M059J (cell line): ENCODE data around the gene B3GAT2. TPM values are rescaled to one million over a fixed set of nuclear protein-coding genes. Genes with fewer than 3 reads are reported as not detected.
"Not testable (repeated sequence)": the region's sequence is repeated elsewhere in the genome, so short reads cannot be mapped to it uniquely, and the experiment has no call there.

Source experiments
- DNase-seq: peaks from one replicate; pipeline ENCODE4 v3.0.0-alpha.2; 2012; ENCODE audit warnings: low read depth
- total RNA-seq: library from RNA; depleted of rRNA; stranded (reverse); fragments of >200 nt; shearing (Covaris generic); gene quantifications from 2 replicates; pipeline ENCODE4 v1.2.3, GENCODE V29; 2014; rRNA removed

The B3GAT2 gene, protein sequence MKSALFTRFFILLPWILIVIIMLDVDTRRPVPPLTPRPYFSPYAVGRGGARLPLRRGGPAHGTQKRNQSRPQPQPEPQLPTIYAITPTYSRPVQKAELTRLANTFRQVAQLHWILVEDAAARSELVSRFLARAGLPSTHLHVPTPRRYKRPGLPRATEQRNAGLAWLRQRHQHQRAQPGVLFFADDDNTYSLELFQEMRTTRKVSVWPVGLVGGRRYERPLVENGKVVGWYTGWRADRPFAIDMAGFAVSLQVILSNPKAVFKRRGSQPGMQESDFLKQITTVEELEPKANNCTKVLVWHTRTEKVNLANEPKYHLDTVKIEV
- total RNA-seq = not detected in 2 replicates

DNA sequence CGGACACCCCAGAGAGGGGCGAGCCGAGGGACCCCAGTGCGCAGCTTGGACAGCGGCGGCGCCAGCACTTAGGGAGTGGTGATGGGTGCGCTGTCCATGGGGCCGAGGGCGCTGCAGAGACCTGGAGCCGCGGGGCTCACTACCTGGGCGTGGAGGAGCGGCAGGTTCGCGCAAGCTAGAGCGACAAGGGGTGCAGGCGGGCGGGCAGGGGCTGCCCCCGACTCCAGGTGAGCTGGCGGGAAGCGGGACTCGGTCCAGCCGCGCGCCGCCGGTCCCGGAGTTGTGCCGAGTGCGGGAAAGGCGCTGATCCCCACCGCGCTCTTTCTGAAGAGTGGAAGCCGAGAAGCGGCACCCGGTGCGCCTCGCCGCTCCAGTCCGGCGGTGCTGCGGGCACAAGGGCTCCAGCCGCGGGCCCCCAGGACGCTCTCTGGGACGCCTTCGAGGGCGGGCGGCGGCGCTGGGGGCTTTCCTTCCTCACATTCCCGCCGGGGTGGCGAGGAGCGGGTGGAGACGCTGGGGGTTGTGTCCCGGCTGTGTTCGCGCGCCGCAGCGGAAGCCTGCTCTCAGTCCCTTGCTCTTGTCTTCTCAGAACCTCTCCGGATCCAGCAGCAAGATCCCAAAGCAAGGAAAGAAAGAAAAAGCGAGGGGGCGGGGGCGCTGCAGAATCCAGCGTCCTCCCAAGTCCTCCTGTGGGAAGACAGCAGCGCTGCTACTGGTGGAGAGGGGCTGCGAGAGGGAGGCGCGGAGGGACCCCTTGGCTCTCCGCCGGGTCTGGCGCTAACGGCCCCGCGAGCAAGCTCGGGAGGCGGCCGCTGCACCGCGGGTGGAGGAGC lies at the start of gene B3GAT2:
B3GAT2 (minus strand) TSS at position 610 of the 833 bp plus-strand sequence. CDS start 631 bp downstream, outside the sequence.
- no peak for DNase-seq

DNA sequence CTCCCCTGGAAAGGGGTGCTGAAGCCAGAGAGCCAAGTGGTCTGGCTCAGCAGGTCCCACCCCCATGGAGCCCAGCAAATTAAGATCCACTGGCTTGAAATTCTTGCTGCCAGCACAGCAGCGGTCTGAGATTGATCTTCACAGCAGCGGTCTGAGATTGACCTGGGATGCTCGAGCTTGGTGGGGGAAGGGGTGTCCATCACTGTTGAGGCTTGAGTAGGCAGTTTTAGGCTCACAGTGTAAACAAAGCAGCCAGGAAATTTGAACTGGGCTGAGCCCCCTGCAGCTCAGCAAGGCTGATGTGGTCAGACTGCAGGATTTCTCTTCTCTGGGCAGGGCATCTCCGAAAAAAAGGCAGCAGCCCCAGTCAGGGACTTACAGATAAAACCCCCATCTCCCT lies 41.3 kb upstream of the B3GAT2 start:
- DNase-seq = no peak

DNA sequence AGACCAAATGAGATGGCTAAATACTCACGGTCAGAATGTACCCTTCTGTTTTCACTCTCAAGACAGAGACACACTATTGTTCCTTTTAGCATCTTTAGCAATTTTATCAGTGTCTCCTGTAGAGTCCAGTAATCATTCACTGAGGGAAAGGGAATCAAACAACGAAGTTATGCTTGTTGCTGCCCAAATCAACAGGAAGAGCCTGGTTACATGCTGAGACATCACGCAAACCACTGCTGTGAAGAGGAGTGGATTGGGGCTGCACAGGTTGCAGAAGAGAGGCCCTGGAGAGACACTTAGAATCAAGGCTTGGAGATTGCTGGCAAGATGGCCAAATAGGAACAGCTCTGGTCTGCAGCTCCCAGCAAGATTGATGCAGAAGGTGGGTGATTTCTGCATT lies 40.5 kb upstream of the B3GAT2 start:
- DNase-seq = no peak

DNA sequence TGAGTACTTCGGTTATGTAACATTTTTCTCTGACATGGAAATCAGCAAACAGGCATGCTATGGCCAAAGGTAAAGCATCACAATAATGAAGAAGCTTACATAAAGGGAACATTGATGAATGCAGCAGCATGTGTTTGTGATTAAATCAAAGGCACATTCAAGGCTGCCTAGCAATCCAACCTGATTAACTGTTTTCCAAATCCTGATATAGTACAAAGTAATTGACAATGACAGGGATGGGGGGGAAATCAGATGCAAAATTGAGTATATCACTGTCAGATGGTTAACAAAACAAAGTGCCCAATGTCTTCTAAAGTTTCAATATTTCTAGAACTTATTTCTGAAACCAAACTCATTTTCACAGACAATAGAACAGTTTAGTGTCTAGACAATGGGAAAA lies 39.2 kb upstream of the B3GAT2 start:
- no peak for DNase-seq

DNA sequence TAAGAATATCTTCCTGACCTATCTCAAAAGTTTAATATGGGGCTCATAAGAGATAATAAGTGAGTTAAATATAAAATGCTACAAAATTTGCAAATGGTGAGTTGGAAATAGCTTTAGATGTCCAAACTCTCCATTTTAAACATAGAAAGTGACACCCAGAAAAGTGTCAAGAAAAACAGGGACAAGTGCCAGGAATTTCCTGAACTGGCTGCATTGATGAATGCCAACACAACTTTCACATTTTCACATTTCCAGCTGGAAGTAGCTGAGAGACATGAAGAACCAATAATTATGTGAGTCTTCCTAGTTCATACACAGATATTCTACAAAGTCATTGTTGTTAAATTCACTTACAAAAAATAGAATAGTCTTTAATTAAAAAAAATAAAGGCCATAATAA lies 38.6 kb upstream of the B3GAT2 start:
- DNase-seq = no peak

DNA sequence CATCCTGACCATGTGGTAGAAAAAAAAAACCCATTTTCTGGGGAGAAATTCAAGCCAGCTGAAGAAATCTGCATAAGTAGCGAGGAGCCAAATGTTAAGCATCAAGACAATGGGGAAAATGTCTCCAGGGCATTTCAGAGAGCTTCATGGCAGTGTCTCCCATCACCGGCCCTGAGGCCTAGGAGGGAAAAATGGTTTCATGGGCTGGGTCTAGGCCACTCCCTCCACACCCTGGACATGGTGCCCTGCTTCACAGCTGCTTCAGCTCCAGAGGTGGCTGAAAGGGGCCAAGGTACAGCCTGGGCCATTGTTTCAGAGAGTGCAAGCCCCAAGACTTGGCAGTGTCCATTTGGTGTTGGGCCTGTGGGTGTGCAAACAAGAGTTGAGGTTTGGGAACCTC lies 34.4 kb upstream of the B3GAT2 start:
- DNase-seq = no peak

DNA sequence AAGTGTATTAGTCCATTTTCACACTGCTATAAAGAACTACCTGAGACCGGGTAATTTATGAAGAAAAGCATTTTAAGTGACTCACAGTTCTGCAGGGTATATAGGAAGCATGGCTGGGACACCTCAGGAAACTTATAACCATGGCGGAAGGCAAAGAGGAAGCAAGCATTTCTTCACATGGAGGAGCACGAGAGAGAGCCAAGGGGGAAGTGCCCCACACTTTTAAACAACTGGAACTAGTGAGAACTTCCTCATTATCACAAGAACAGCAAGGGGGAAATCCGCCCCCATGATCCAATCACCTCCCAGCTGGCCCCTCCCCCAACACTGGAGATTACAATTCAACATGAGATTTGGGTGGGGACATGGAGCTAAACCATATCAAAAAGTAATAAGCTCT lies 28.3 kb upstream of the B3GAT2 start:
- no peak for DNase-seq

DNA sequence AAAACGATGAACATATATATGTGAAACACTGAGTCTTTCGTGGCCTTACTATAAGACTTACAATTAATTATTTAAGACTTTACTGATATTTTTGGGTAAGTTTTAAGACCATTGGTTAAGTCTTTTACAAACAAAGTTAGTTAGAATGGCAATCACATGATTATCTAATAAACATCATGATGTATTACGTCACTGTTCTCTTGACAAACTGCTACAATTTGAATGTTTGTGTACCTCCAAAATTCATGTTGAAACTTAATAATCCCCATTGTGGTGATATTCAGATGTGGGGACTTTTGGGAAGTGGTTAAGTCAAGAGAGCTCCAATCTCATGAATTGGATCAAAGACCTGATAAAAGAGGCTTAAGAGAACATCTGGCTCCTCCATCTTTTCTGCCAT lies 25.9 kb upstream of the B3GAT2 start:
- no peak for DNase-seq

DNA sequence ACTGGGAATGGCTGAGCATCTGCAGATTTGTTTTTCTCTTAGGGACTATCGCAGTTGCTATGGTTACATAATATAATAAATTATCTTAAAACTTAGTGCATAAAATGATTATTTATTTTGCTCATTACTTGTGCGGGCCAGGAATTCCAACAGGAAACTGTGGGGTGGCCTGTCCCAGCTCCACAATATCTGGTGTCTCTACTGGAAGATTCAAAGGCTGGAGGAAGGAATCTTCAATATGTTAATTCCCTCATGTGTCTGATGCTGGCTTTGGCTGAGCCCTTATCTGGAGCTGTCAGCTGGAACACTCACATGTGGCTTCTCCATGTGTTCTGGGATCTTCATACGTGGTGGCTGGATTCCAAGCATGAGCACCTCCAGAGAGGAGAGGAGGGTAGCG lies 23.9 kb upstream of the B3GAT2 start:
- DNase-seq = no peak

DNA sequence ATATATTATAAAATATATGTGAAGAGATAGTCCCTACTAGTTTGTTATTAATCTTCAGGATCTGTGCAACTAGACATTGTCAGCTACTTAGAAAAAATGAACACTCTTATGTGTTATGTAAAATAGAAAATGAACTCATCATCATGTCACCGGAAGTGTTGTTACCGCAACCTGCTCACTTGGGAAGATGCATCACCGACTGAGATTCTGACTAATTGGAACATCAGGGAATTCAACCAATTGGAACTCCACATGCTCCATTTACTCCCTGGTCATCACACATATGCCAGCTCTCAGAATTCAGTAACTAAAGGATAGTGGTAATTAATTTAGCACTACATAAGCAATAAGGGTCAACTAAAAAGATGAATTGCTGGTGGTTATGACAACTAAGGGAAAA lies 16.7 kb upstream of the B3GAT2 start:
- peak; percentile 76 for DNase-seq

DNA sequence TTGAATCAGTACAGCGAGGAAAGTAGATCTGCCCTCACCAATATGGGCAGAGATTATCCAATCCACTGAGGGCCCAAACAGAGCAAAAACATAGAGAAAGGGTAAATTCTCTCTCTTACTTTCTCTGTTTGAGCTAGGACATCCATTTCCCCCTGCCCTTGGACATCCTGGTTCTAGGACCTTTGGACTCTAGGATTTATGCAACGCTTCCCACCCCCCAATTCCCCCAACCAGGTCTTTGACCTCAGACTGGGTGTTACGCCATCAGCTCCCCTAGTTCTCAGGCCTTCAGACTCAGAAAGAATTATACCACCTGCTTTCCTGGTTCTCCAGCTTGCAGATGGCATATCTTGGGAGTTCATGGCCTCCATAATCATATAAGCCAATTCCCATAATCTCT lies 10.2 kb upstream of the B3GAT2 start:
- DNase-seq = no peak

DNA sequence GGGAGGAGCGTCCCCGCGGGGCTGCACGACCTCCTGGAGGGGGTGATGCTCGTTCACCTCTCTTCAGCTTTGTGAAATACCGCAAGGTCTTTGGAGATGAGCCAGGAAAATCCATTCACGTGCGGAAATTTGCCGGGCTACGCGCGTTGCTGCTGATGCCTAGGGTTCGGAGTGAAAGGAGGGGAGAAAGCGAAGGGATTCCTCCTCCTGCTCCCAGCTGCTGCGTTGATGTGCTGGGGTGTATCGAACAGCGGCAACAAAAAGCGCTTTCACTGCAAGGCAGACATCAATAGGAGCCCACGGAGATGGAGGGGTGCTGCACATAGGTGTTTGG lies 391 bp upstream of the B3GAT2 start:
- no peak for DNase-seq

DNA sequence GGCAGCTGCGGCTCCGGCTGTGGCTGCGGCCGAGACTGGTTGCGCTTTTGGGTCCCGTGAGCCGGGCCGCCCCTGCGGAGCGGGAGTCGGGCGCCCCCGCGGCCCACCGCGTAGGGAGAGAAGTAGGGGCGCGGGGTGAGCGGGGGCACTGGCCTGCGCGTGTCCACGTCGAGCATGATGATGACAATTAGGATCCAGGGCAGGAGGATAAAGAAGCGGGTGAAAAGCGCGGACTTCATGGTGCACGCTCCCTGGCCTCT lies 739 bp downstream of the B3GAT2 start:
- no peak for DNase-seq

DNA sequence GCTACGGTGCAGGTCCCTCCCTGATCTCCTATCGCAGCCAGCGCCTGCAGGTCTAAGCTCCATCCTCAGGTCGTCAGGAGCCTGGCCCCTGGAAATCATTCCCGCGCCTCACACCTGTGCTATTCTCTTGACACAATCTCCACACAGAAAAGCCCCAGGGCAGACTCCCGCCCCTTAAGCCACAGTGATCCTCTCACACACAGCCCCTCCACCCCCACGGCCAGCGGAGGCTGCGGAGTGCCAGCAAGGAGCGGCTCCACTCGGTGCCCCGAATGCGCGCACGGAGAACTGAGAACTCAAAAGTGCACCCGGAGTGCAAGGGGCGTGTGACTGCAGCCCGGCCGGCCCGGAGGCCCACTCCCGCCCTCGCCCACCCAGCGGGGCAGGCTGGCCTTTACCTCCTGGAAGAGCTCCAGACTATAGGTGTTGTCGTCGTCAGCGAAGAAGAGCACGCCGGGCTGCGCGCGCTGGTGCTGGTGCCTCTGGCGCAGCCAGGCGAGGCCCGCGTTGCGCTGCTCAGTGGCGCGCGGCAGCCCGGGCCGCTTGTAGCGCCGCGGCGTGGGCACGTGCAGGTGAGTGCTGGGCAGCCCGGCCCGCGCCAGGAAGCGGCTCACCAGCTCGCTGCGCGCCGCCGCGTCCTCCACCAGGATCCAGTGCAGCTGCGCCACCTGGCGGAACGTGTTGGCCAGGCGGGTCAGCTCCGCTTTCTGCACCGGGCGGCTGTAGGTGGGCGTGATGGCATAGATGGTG lies 1.2 kb downstream of the B3GAT2 start:
- peak; percentile 75 for DNase-seq

DNA sequence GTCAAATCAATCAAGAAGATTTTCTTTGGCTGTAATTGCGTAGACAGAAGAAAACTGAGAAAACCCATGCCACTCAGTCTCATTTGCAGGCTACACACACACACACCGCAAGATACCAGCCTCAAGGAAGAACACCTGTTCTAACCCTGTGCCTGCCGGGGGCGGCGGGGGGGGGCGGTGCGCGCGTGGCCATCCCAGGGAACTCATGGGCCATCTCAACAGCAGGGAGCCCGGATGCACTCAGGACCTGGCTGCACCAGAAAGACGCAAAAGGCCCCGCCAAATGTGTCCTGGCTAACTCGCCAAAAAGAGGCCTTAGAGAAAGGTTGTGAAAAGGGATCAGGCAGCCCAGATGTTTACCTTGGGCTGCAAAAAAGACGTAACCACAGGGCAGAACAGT lies 2.1 kb downstream of the B3GAT2 start:
- DNase-seq = no peak

DNA sequence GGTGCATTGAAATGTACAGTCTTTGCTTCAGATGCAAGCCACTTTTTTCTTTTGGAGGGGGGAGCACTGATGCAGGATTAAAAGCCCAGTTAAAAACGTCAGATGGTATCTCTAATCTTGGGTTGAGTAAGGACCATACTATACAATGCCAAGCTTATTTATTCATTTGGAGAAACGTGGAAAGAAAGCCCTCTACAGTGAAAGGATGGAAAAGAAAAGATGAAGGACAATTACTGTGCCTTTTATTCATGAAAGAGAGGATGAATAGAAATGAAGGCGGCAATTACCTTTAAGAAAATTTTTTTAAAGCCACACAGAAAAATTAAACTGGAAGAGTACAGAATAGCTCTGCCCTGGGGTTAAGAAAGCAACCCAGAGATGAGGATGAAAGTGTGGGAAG lies 2.7 kb downstream of the B3GAT2 start:
- no peak for DNase-seq

DNA sequence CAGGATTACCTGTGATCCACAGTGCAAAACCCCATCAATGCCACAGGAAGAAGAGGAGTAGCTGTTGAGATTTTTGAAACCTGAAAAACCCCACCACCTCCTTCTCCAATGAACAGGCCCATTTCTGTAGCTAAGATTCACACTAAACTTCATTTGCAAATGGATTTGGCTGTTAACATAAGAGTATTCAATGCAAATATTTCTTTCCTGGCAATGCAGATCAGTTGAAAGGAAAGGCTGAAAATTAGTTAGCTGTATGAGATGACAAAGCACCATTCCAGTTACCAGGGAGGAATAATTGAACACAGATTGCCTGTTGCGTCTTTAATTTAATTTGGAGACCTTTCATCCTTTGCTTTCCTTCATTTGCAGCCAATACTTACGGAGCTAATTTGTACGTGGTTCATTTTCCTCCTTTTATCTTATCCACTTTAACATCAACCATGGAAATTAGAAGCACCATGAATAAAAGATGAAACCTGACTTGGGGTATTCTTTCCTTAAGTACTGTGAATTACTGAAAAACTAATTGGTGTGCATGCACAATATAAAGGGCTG lies 4.2 kb downstream of the B3GAT2 start:
- DNase-seq = no peak

DNA sequence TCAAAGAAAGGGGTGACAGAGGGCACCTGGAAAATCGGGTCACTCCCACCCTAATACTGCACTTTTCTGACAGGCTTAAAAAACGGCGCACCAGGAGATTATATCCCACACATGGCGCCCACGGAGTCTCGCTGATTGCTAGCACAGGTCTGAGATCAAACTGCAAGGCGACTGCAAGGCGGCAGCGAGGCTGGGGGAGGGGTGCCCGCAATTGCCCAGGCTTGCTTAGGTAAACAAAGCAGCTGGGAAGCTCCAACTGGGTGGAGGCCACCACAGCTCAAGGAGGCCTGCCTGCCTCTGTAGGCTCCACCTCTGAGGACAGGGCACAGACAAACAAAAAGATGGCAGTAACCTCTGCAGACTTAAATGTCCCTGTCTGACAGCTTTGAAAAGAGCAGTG lies 12.5 kb downstream of the B3GAT2 start:
- not testable (repeated sequence) for DNase-seq

DNA sequence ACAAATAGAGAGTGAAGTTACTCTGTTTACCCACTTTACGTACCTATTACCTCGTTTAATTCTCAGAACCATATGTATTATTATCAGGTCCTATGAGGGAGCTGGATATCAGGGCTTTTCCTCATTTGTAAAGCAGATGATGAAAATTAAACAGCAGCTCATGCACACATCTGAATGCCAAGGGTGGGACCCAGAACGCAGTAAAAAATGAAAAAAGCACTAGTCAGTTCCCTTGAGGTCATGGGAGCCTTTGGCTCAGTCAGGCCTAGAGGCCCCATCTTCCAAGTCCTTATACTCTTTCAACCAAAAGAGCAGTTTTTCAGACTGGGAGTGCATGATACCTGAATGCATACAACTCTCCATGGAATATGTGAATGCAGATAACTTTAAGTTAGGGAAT lies 23.0 kb downstream of the B3GAT2 start:
- DNase-seq = no peak

DNA sequence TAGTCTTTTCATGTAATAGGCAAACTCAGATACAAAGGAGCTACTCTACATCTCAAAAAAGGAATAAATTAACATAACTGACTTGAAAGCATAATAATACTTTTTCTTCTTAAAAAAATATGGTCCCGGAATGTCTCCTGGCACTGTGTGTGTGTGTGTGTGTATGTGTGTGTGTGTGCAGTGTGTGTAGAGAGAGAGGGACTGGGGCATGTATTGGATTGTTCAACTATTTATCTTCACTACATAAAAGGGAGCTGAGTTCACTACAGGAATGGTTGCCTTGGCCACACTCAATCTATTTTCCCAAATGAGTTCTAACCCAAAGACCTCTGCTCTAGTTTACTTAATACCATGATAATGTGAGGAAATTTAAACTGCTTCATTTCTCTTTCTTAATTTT lies 51.1 kb downstream of the B3GAT2 start:
- DNase-seq = no peak

DNA sequence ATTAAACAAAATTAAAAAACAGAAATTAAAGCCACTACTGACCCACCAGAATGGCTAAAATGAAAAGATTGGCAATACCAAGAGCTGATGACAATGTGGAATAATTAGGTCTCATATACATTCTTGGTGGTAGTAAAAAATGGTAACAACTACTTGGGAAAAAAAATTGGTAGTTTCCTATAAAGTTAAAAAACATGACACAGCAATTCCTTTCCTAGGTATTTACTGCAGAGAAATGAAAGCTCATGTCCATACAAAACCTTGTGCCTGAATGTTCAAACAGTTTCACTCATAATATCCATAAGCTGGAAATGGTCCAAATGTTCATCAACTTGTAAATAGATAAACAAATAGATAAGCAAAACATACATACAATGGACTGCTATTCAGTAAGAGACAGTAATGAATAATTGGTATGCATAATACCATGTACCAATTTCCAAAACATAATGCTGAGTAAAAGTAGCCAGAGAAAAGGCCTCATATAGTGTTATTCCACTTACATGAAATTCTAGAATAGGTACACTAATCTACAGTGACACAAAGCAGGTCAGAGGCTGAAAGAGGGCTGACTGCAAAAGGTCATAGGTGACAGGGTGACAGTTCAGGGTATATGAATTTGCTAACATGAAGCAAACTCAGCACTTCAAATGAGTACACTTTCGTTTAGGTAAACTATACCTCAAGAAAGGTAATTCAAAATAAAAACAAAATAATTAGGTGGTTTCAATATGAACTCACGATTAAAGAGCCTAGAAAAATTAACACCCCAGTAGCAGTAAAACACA lies 53.0 kb downstream of the B3GAT2 start:
- no peak for DNase-seq

DNA sequence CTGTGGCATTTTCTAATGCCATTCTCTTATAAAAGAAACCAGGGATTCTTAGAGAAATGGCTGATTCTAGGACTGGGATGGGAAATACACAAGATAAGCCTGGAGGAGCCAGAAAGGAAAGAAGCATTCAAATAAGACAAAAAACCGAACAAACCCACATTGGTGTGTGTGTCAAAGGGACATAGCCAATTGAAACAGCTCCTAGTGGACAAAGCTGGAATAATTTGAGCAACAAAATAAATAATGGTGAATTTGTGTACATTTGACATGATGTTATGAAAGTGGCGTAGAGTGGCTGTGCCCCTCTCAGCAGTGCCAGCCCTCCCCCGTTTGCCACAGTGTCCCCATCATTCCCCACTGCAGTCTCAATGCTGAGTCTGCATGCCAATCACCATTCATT lies 55.5 kb downstream of the B3GAT2 start:
- peak; percentile 10 for DNase-seq
